GM23338 (cell line): ENCODE data around the gene PTPN18. TPM values are rescaled to one million over a fixed set of nuclear protein-coding genes. Genes with fewer than 3 reads are reported as not detected.

Experiments
- ATAC-seq: fragments of 200-7000 bp; cut with Tn5 transposase; 3 replicates; pipeline ENCODE4 v1.9.1; 2020
- DNase-seq: peaks from one replicate; pipeline ENCODE4 v3.0.0-alpha.2; 2015; ENCODE audit warnings: low spot score
- H2AFZ ChIP-seq: fragments of 200-600 bp; sonication (generic); 2 replicates; pipeline ENCODE4 v1.8.0; 2016; ENCODE audit warnings: antibody characterized with exemption, mild to moderate bottlenecking, moderate library complexity
- H3F3A ChIP-seq: fragments of 200-600 bp; sonication (generic); replicated peaks from 2 replicates; pipeline ENCODE4 v1.8.0; 2017; ENCODE audit warnings: antibody characterized with exemption, mixed run types, low read depth
- H3K27ac ChIP-seq: fragments of 200-600 bp; sonication (generic); 2 replicates; pipeline ENCODE4 v1.6.1; 2016; ENCODE audit warnings: low read depth
- H3K27me3 ChIP-seq: fragments of 200-600 bp; sonication (generic); 2 replicates; pipeline ENCODE4 v1.8.0; 2016; ENCODE audit warnings: mild to moderate bottlenecking, mixed run types, moderate library complexity; ENCODE audit not compliant: insufficient read depth
- H3K36me3 ChIP-seq: fragments of 200-600 bp; sonication (generic); 2 replicates; pipeline ENCODE4 v1.8.0; 2016; ENCODE audit warnings: mild to moderate bottlenecking; ENCODE audit not compliant: insufficient read depth
- H3K4me1 ChIP-seq: fragments of 200-600 bp; sonication (generic); 2 replicates; pipeline ENCODE4 v1.8.0; 2016; ENCODE audit warnings: mild to moderate bottlenecking, moderate library complexity; ENCODE audit not compliant: insufficient read depth
- H3K4me2 ChIP-seq: fragments of 200-600 bp; sonication (generic); 2 replicates; pipeline ENCODE4 v1.7.1; 2017; ENCODE audit warnings: mixed run types
- H3K4me3 ChIP-seq: fragments of 200-600 bp; sonication (generic); 2 replicates; pipeline ENCODE4 v1.6.1; 2016; ENCODE audit warnings: mixed run types
- H3K79me2 ChIP-seq: fragments of 200-600 bp; sonication (generic); replicated peaks from 2 replicates; pipeline ENCODE4 v1.8.0; 2017; ENCODE audit warnings: mild to moderate bottlenecking; ENCODE audit not compliant: insufficient read depth
- H3K9me2 ChIP-seq: fragments of 200-600 bp; sonication (generic); 2 replicates; pipeline ENCODE4 v1.8.0; 2017; ENCODE audit not compliant: insufficient read depth
- H4K20me1 ChIP-seq: fragments of 200-600 bp; sonication (generic); replicated peaks from 2 replicates; pipeline ENCODE4 v1.8.0; 2017; ENCODE audit warnings: mild to moderate bottlenecking; ENCODE audit not compliant: insufficient read depth
- H3K27ac Mint-ChIP-seq: 2 replicates; pipeline ENCODE4 v1.8.0; 2020; ENCODE audit warnings: inconsistent platforms, mild to moderate bottlenecking, moderate library complexity, mixed read lengths
- H3K27me3 Mint-ChIP-seq: 3 replicates; pipeline ENCODE4 v1.8.0; 2022; ENCODE audit warnings: low read depth, mild to moderate bottlenecking, moderate library complexity, mixed read lengths, inconsistent platforms; ENCODE audit not compliant: insufficient read depth, poor library complexity
- H3K36me3 Mint-ChIP-seq: 3 replicates; pipeline ENCODE4 v1.8.0; 2021; ENCODE audit warnings: low read depth, mild to moderate bottlenecking, inconsistent platforms, moderate library complexity, mixed read lengths
- H3K4me1 Mint-ChIP-seq: 3 replicates; pipeline ENCODE4 v1.8.0; 2020; ENCODE audit warnings: mild to moderate bottlenecking, inconsistent platforms, mixed read lengths
- H3K4me3 Mint-ChIP-seq: 3 replicates; pipeline ENCODE4 v1.8.0; 2021; ENCODE audit warnings: moderate library complexity, mild to moderate bottlenecking, inconsistent platforms, mixed read lengths
- H3K9me3 Mint-ChIP-seq: 3 replicates; pipeline ENCODE4 v1.8.0; 2020; ENCODE audit warnings: moderate library complexity, mild to moderate bottlenecking, inconsistent platforms, mixed read lengths
- CREB1 ChIP-seq: fragments of 250-450 bp; sonication (Bioruptor Pico); IDR thresholded peaks from 2 replicates; pipeline ENCODE4 v1.5.0; 2020; ENCODE audit warnings: low read depth, mild to moderate bottlenecking, moderate library complexity
- EZH2 ChIP-seq: fragments of 200-600 bp; sonication (generic); IDR thresholded peaks from one replicate; pipeline ENCODE4 v1.8.0; 2017; ENCODE audit warnings: antibody characterized with exemption, mild to moderate bottlenecking, low read depth; ENCODE audit not compliant: unreplicated experiment
- EZH2phosphoT487 ChIP-seq: fragments of 200-600 bp; sonication (generic); IDR thresholded peaks from one replicate; pipeline ENCODE4 v1.8.1; 2018; ENCODE audit warnings: antibody characterized with exemption; ENCODE audit not compliant: unreplicated experiment
- JUNB ChIP-seq: IDR thresholded peaks from one replicate; pipeline ENCODE4 v1.6.1; 2016; ENCODE audit warnings: antibody characterized with exemption; ENCODE audit not compliant: unreplicated experiment
- NANOG ChIP-seq: IDR thresholded peaks from 2 replicates; pipeline ENCODE4 v1.6.1; 2016; ENCODE audit warnings: antibody characterized with exemption, borderline replicate concordance
- STAT1 ChIP-seq: IDR thresholded peaks from one replicate; pipeline ENCODE4 v1.6.1; 2016; ENCODE audit warnings: antibody characterized with exemption; ENCODE audit not compliant: unreplicated experiment
- ZNF114 ChIP-seq: fragments of 250-450 bp; sonication (Bioruptor Pico); IDR thresholded peaks from 2 replicates; pipeline ENCODE4 v1.5.0; 2020; ENCODE audit warnings: mild to moderate bottlenecking, moderate library complexity
- ZNF331 ChIP-seq: fragments of 250-450 bp; sonication (Bioruptor Pico); IDR thresholded peaks from 2 replicates; pipeline ENCODE4 v1.5.0; 2020; ENCODE audit warnings: low read depth, mild to moderate bottlenecking, moderate library complexity
- polyA plus RNA-seq: library from polyadenylated mRNA; unstranded; fragments of >200 nt; fragmentation: Nextera tagmentation; extraction: Ambion mirVana; gene quantifications from 2 replicates; pipeline ENCODE4 v1.2.1, GENCODE V29; 2016
- total RNA-seq: library from RNA; depleted of rRNA; stranded (reverse); fragments of >200 nt; shearing (Covaris generic); gene quantifications from 2 replicates; pipeline ENCODE4 v1.2.3, GENCODE V29; 2014
- TF ChIP-seq, protein P1 (sequence below), 2 experiments: fragments of 200-600 bp in 1 of 2; sonication (generic) in 1 of 2; conservative IDR thresholded peaks; 2 replicates each; pipeline versions ENCODE4 v1.5.1 to v1.6.1; 2016 to 2017; ENCODE audit warnings: antibody characterized with exemption in 2 of 2, low read depth in 2 of 2, mild to moderate bottlenecking in 2 of 2, moderate library complexity in 1 of 2
- TF ChIP-seq, protein P2 (sequence below): fragments of 250-450 bp; sonication (Bioruptor Pico); IDR thresholded peaks from 2 replicates; pipeline ENCODE4 v1.5.0; 2020; ENCODE audit warnings: mild to moderate bottlenecking, moderate library complexity
- TF ChIP-seq, protein P3 (sequence below): IDR thresholded peaks from 2 replicates; pipeline ENCODE4 v1.6.1; 2016; ENCODE audit warnings: antibody characterized with exemption
- TF ChIP-seq, protein P4 (sequence below): IDR thresholded peaks from one replicate; pipeline ENCODE4 v1.6.1; 2018; ENCODE audit warnings: antibody characterized with exemption; ENCODE audit not compliant: unreplicated experiment

PTPN18 gene
- total and polyA plus RNA-seq, 2 experiments from 2014 or later: 10.1 to 10.9 TPM

DNA sequence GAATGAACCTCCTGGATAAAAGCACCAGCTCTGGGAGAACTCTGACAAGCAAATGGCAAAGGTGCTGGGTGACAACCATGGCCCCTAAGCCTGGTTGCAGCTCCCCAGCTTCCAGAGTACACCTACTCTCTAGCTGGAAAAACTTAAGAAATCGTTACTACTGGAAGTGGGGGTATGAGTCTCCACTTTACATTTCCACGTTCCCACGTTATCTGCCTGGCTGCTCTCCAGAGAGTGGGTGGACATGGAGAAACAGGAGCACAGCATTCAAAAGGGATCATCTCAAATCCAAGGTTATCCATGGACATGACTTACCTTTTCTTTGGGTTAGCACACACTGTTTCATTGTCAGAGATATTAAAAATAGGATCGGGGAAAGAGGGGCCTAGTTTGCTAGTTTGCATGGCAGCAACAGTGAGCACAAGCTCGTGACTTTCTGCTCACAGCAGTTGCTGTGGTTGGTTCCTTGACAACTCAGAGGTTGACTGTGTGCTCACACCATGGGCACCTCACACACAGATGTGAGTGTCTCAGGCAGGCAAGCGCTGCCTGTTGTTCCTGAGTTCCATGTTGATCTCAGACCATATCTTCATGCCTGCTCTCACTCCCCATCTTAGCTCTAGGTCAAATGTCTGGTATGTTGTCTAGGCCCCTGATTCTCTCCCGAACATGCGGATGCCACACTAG is 32.5 kb downstream of the PTPN18 start:
- Histone ChIP-seq H2AFZ (no peak overlapping the region), H3K9me2 (no peaks in the 10 kb centered on the region), H3K36me3 (no peaks in the 10 kb centered on the region), H4K20me1 (no peaks in the 10 kb centered on the region), H3K27me3 (peaks cover 17% of the 10 kb centered on the region), H3K4me3 (no peak overlapping the region), H3K79me2 (no peaks in the 10 kb centered on the region), H3F3A (no peaks in the 10 kb centered on the region), H3K27ac (no peak overlapping the region), H3K4me2 (no peak overlapping the region), H3K4me1 (peaks cover 7% of the 10 kb centered on the region)
- TF ChIP-seq EZH2: no peak
- no peak for TF ChIP-seq ZNF114 (CRISPR knock-in tag)
- no peak for TF ChIP-seq ZNF331 (CRISPR knock-in tag)
- TF ChIP-seq, protein P1, sequence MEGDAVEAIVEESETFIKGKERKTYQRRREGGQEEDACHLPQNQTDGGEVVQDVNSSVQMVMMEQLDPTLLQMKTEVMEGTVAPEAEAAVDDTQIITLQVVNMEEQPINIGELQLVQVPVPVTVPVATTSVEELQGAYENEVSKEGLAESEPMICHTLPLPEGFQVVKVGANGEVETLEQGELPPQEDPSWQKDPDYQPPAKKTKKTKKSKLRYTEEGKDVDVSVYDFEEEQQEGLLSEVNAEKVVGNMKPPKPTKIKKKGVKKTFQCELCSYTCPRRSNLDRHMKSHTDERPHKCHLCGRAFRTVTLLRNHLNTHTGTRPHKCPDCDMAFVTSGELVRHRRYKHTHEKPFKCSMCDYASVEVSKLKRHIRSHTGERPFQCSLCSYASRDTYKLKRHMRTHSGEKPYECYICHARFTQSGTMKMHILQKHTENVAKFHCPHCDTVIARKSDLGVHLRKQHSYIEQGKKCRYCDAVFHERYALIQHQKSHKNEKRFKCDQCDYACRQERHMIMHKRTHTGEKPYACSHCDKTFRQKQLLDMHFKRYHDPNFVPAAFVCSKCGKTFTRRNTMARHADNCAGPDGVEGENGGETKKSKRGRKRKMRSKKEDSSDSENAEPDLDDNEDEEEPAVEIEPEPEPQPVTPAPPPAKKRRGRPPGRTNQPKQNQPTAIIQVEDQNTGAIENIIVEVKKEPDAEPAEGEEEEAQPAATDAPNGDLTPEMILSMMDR (conservative IDR thresholded peaks at IDR 0.05; ENCODE audit: low read depth in 2 of 2): no peak
- TF ChIP-seq, protein P2, sequence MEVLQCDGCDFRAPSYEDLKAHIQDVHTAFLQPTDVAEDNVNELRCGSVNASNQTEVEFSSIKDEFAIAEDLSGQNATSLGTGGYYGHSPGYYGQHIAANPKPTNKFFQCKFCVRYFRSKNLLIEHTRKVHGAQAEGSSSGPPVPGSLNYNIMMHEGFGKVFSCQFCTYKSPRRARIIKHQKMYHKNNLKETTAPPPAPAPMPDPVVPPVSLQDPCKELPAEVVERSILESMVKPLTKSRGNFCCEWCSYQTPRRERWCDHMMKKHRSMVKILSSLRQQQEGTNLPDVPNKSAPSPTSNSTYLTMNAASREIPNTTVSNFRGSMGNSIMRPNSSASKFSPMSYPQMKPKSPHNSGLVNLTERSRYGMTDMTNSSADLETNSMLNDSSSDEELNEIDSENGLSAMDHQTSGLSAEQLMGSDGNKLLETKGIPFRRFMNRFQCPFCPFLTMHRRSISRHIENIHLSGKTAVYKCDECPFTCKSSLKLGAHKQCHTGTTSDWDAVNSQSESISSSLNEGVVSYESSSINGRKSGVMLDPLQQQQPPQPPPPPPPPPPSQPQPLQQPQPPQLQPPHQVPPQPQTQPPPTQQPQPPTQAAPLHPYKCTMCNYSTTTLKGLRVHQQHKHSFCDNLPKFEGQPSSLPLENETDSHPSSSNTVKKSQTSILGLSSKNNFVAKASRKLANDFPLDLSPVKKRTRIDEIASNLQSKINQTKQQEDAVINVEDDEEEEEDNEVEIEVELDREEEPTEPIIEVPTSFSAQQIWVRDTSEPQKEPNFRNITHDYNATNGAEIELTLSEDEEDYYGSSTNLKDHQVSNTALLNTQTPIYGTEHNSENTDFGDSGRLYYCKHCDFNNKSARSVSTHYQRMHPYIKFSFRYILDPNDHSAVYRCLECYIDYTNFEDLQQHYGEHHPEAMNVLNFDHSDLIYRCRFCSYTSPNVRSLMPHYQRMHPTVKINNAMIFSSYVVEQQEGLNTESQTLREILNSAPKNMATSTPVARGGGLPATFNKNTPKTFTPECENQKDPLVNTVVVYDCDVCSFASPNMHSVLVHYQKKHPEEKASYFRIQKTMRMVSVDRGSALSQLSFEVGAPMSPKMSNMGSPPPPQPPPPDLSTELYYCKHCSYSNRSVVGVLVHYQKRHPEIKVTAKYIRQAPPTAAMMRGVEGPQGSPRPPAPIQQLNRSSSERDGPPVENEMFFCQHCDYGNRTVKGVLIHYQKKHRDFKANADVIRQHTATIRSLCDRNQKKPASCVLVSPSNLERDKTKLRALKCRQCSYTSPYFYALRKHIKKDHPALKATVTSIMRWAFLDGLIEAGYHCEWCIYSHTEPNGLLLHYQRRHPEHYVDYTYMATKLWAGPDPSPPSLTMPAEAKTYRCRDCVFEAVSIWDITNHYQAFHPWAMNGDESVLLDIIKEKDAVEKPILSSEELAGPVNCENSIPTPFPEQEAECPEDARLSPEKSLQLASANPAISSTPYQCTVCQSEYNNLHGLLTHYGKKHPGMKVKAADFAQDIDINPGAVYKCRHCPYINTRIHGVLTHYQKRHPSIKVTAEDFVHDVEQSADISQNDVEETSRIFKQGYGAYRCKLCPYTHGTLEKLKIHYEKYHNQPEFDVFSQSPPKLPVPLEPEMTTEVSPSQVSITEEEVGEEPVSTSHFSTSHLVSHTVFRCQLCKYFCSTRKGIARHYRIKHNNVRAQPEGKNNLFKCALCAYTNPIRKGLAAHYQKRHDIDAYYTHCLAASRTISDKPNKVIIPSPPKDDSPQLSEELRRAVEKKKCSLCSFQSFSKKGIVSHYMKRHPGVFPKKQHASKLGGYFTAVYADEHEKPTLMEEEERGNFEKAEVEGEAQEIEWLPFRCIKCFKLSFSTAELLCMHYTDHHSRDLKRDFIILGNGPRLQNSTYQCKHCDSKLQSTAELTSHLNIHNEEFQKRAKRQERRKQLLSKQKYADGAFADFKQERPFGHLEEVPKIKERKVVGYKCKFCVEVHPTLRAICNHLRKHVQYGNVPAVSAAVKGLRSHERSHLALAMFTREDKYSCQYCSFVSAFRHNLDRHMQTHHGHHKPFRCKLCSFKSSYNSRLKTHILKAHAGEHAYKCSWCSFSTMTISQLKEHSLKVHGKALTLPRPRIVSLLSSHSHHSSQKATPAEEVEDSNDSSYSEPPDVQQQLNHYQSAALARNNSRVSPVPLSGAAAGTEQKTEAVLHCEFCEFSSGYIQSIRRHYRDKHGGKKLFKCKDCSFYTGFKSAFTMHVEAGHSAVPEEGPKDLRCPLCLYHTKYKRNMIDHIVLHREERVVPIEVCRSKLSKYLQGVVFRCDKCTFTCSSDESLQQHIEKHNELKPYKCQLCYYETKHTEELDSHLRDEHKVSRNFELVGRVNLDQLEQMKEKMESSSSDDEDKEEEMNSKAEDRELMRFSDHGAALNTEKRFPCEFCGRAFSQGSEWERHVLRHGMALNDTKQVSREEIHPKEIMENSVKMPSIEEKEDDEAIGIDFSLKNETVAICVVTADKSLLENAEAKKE (CRISPR knock-in tag): no peak
- TF ChIP-seq, protein P3, sequence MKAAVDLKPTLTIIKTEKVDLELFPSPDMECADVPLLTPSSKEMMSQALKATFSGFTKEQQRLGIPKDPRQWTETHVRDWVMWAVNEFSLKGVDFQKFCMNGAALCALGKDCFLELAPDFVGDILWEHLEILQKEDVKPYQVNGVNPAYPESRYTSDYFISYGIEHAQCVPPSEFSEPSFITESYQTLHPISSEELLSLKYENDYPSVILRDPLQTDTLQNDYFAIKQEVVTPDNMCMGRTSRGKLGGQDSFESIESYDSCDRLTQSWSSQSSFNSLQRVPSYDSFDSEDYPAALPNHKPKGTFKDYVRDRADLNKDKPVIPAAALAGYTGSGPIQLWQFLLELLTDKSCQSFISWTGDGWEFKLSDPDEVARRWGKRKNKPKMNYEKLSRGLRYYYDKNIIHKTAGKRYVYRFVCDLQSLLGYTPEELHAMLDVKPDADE: no peak
- TF ChIP-seq JUNB: no peak
- TF ChIP-seq, protein P4, sequence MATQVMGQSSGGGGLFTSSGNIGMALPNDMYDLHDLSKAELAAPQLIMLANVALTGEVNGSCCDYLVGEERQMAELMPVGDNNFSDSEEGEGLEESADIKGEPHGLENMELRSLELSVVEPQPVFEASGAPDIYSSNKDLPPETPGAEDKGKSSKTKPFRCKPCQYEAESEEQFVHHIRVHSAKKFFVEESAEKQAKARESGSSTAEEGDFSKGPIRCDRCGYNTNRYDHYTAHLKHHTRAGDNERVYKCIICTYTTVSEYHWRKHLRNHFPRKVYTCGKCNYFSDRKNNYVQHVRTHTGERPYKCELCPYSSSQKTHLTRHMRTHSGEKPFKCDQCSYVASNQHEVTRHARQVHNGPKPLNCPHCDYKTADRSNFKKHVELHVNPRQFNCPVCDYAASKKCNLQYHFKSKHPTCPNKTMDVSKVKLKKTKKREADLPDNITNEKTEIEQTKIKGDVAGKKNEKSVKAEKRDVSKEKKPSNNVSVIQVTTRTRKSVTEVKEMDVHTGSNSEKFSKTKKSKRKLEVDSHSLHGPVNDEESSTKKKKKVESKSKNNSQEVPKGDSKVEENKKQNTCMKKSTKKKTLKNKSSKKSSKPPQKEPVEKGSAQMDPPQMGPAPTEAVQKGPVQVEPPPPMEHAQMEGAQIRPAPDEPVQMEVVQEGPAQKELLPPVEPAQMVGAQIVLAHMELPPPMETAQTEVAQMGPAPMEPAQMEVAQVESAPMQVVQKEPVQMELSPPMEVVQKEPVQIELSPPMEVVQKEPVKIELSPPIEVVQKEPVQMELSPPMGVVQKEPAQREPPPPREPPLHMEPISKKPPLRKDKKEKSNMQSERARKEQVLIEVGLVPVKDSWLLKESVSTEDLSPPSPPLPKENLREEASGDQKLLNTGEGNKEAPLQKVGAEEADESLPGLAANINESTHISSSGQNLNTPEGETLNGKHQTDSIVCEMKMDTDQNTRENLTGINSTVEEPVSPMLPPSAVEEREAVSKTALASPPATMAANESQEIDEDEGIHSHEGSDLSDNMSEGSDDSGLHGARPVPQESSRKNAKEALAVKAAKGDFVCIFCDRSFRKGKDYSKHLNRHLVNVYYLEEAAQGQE: no peak
- no peak for TF ChIP-seq NANOG
- no peak for TF ChIP-seq STAT1
- no peak for TF ChIP-seq EZH2phosphoT487
- TF ChIP-seq CREB1 (CRISPR knock-in tag): no peak
- ATAC-seq (no peak), DNase-seq (no peak)
- no peaks in the 10 kb centered on the region for H3K36me3 Mint-ChIP-seq
- H3K9me3 Mint-ChIP-seq: no peaks in the 10 kb centered on the region
- H3K4me1 Mint-ChIP-seq: peaks cover 21% of the 10 kb centered on the region
- no peak overlapping the region for H3K4me3 Mint-ChIP-seq
- peaks cover 9% of the 10 kb centered on the region for H3K27me3 Mint-ChIP-seq
- H3K27ac Mint-ChIP-seq: no peak overlapping the region
